Endothelial cell of umbilical vein (primary cell): Measurements from ENCODE around the gene PCGF3. TPM values are rescaled to one million over a fixed set of nuclear protein-coding genes. Genes with fewer than 3 reads are reported as not detected.

ENCODE experiments used
- BruUV-seq: library from RNA; stranded (reverse); fragments of 400-500 nt; replicated peaks from 2 replicates; lab custom pipeline; 2021; lab: Mats Ljungman, UMichigan
- CTCF ChIA-PET: fragments of 300-600, 350-600 bp; sonication (Branson Sonifier 250); formaldehyde crosslinking; loops from one replicate; lab custom pipeline; 2021; ENCODE audit warnings: antibody characterized with exemption, inconsistent platforms; lab: Charles Lee
- POLR2A ChIA-PET: fragments of 300-600, 350-600 bp; sonication (Branson Sonifier 250); formaldehyde crosslinking; loops from one replicate; lab custom pipeline; 2021; ENCODE audit warnings: antibody characterized with exemption, inconsistent platforms; lab: Charles Lee
- DNase-seq: peaks from one replicate; pipeline ENCODE4 v3.0.0-alpha.2; 2011; ENCODE audit warnings: low read depth, low spot score
- FAIRE-seq: peaks from 2 replicates; lab custom pipeline; 2011; peaks lifted over from hg19 to GRCh38; lab: Jason Lieb, UNC
- H2AFZ ChIP-seq: 2 replicates; pipeline ENCODE4 v1.6.0; 2012; ENCODE audit warnings: low read depth, low read length, control low read depth, inconsistent platforms
- H3K27ac ChIP-seq: 2 replicates; pipeline ENCODE4 v1.5.1; 2011; ENCODE audit warnings: low read depth, mild to moderate bottlenecking, control low read depth, low read length, moderate library complexity; ENCODE audit not compliant: insufficient read depth
- H3K27me3 ChIP-seq, 2 experiments: 2 replicates each; pipeline versions ENCODE4 v1.6.0 to v1.6.1; 2011; ENCODE audit warnings: low read length in 2 of 2, mixed read lengths in 1 of 2; ENCODE audit not compliant: control insufficient read depth in 2 of 2, insufficient read depth in 2 of 2
- H3K36me3 ChIP-seq, 2 experiments: 2 replicates in 1 of 2; 3 replicates in 1 of 2; pipeline ENCODE4 v1.5.1; 2011; ENCODE audit warnings: low read length in 2 of 2, mild to moderate bottlenecking in 1 of 2, moderate library complexity in 1 of 2; ENCODE audit not compliant: control insufficient read depth in 2 of 2, insufficient read depth in 2 of 2; ENCODE audit errors: extremely low read depth in 1 of 2
- H3K4me1 ChIP-seq: 3 replicates; pipeline ENCODE4 v1.5.1; 2011; ENCODE audit warnings: mild to moderate bottlenecking, low read length; ENCODE audit not compliant: control insufficient read depth, insufficient read depth; ENCODE audit errors: extremely low read depth
- H3K4me2 ChIP-seq: 2 replicates; pipeline ENCODE4 v1.6.1; 2011; ENCODE audit warnings: low read length, control low read depth, mixed read lengths; ENCODE audit not compliant: insufficient read depth
- H3K4me3 ChIP-seq, 3 experiments: fragments of 200-600 bp in 1 of 3; sonication (generic), shearing (Covaris generic) in 1 of 3; replicated peaks in 1 of 3; 2 replicates each; pipeline ENCODE4 v1.5.1; 2011 to 2016; ENCODE audit warnings: control low read depth in 3 of 3, low read length in 3 of 3, mild to moderate bottlenecking in 2 of 3, inconsistent platforms in 1 of 3, low read depth in 1 of 3, moderate library complexity in 1 of 3; ENCODE audit not compliant: insufficient read depth in 1 of 3
- H3K79me2 ChIP-seq: 2 replicates; pipeline ENCODE4 v1.6.0; 2012; ENCODE audit warnings: low read length, inconsistent platforms; ENCODE audit not compliant: control insufficient read depth, insufficient read depth
- H3K9ac ChIP-seq: replicated peaks from 2 replicates; pipeline ENCODE3; 2011; ENCODE audit warnings: low read length, control low read depth; ENCODE audit not compliant: insufficient read depth; ENCODE audit errors: extremely low read depth
- H3K9me1 ChIP-seq: replicated peaks from 3 replicates; pipeline ENCODE4 v1.6.0; 2011; ENCODE audit warnings: mild to moderate bottlenecking, low read length; ENCODE audit not compliant: control insufficient read depth, insufficient read depth; ENCODE audit errors: extremely low read depth
- H3K9me3 ChIP-seq: replicated peaks from 2 replicates; pipeline ENCODE4 v1.5.1; 2012; ENCODE audit warnings: low read length, inconsistent platforms; ENCODE audit not compliant: control insufficient read depth, insufficient read depth
- H4K20me1 ChIP-seq: replicated peaks from 2 replicates; pipeline ENCODE3; 2011; ENCODE audit warnings: mild to moderate bottlenecking, low read length; ENCODE audit not compliant: control insufficient read depth, insufficient read depth; ENCODE audit errors: extremely low read depth
- CTCF ChIP-seq, 2 donors: IDR thresholded peaks; 1 replicate in 1 of 2; 2 replicates in 1 of 2; pipeline ENCODE4 v1.5.1; 2011; ENCODE audit warnings: low read length in 2 of 2, mild to moderate bottlenecking in 2 of 2, moderate library complexity in 2 of 2, control low read depth in 1 of 2, inconsistent platforms in 1 of 2, low read depth in 1 of 2; ENCODE audit not compliant: insufficient read depth in 1 of 2; ENCODE audit errors: extremely low read depth in 1 of 2
- EZH2 ChIP-seq: IDR thresholded peaks from 2 replicates; pipeline ENCODE4 v1.6.1; 2012; ENCODE audit warnings: borderline replicate concordance, low read depth, mild to moderate bottlenecking, moderate library complexity, low read length, inconsistent platforms; ENCODE audit not compliant: severe bottlenecking
- FOS ChIP-seq: IDR thresholded peaks from 2 replicates; pipeline ENCODE4 v1.6.1; 2011; ENCODE audit warnings: mild to moderate bottlenecking, low read length, moderate library complexity, borderline replicate concordance; ENCODE audit not compliant: insufficient read depth
- GATA2 ChIP-seq: IDR thresholded peaks from 2 replicates; pipeline ENCODE4 v1.7.0; 2011; ENCODE audit warnings: low read depth, mild to moderate bottlenecking, moderate library complexity, mixed read lengths, low read length; ENCODE audit not compliant: insufficient read length, insufficient read depth
- JUN ChIP-seq: IDR thresholded peaks from 2 replicates; pipeline ENCODE4 v1.6.1; 2011; ENCODE audit warnings: borderline replicate concordance, low read depth; ENCODE audit not compliant: insufficient read length, insufficient read depth
- MAX ChIP-seq: IDR thresholded peaks from 2 replicates; pipeline ENCODE4 v1.6.1; 2011; ENCODE audit not compliant: insufficient read depth, insufficient read length
- MYC ChIP-seq: IDR thresholded peaks from one replicate; pipeline ENCODE4 v1.6.1; 2011; ENCODE audit warnings: mild to moderate bottlenecking, low read depth, low read length
- POLR2A ChIP-seq: IDR thresholded peaks from 2 replicates; pipeline ENCODE4 v1.6.1; 2012; ENCODE audit warnings: low read depth, mild to moderate bottlenecking, control low read depth, low read length
- POLR2AphosphoS5 ChIP-seq: IDR thresholded peaks from 2 replicates; pipeline ENCODE4 v1.6.1; 2012; ENCODE audit warnings: low read depth, mild to moderate bottlenecking, control low read depth, low read length, moderate library complexity; ENCODE audit not compliant: insufficient read depth
- dilution Hi-C: fragments of 300-500 bp; cut with MboI; formaldehyde crosslinking; loops from one replicate; pipeline ENCODE4 v1.15.0; 2019; ENCODE audit warnings: low sequenced_read_pairs; ENCODE audit not compliant: extremely low pct_ligation_motif_present
- intact Hi-C: fragments of 100-400 bp; cut with micrococcal nuclease; formaldehyde crosslinking; loops from one replicate; pipeline ENCODE4 v1.10.0; 2022
- polyA plus RNA-seq, 4 experiments: library from polyadenylated mRNA; depleted of rRNA in 3 of 4; stranded (reverse) in 3 of 4; unstranded in 1 of 4; fragments of >200 nt; gene quantifications; 2 replicates each; pipeline versions ENCODE4 v1.2.1 to v1.2.3, GENCODE V29; 2011 to 2012; ENCODE audit warnings: missing spikeins in 1 of 4
- total RNA-seq: library from RNA; stranded (reverse); gene quantifications from 2 replicates; pipeline ENCODE4 v1.2.3, GENCODE V29; 2021

PCGF3 gene
- total and polyA plus RNA-seq, 2 donors (not counting 3 experiments of a cell fraction or from before 2014, with no cell fraction given) = 70.2 to 91.8 TPM

- DNase-seq = no peak
- dilution Hi-C loops (no loop called here), intact Hi-C loops (no loop called here)
- no peak for TF ChIP-seq JUN
- no peak for TF ChIP-seq FOS
- TF ChIP-seq GATA2 = no peak
- no peak for TF ChIP-seq POLR2A
- no peak for TF ChIP-seq MAX
- ChIA-PET POLR2A (no interaction called here), CTCF (interaction anchor here (1.4 kb wide), 1 partner anchor 10 kb away, joined by 4 read pairs; no protein-coding TSS in a partner anchor)
- H3K79me2 ChIP-seq = peaks cover 10% of the 10 kb centered on the region
- no peaks in the 10 kb centered on the region for H4K20me1 ChIP-seq
- H3K9me1 ChIP-seq = no peaks in the 10 kb centered on the region
- no peaks in the 10 kb centered on the region for H3K27me3 ChIP-seq
- no peaks in the 10 kb centered on the region for H3K4me1 ChIP-seq
- FAIRE-seq = no peak
- peaks cover 15 to 45% of the 10 kb centered on the region in 2 experiments for H3K36me3 ChIP-seq
- no peak overlapping the region for H3K27ac ChIP-seq
- H3K4me2 ChIP-seq = no peak overlapping the region
- BruUV-seq = no TSS peak
- no peak overlapping the region for H3K4me3 ChIP-seq
- no peak overlapping the region for H3K9ac ChIP-seq
- H2AFZ ChIP-seq = no peak overlapping the region
- no peaks in the 10 kb centered on the region for H3K9me3 ChIP-seq
Observed at GRCh38 chr4:732911-733630, 27.4 kb downstream of the PCGF3 start.

GRCh38 chr4:733631-733980 is 28.0 kb downstream of the PCGF3 start:
- Histone ChIP-seq H3K27me3 (no peaks in the 10 kb centered on the region), H3K9ac (no peak overlapping the region), H3K9me1 (no peaks in the 10 kb centered on the region), H3K27ac (no peak overlapping the region), H3K36me3 (peaks cover 16 to 45% of the 10 kb centered on the region in 2 experiments), H4K20me1 (no peaks in the 10 kb centered on the region), H3K4me2 (no peak overlapping the region), H3K79me2 (peaks cover 5% of the 10 kb centered on the region), H2AFZ (no peak overlapping the region), H3K4me3 (no peak overlapping the region), H3K9me3 (no peaks in the 10 kb centered on the region), H3K4me1 (no peaks in the 10 kb centered on the region)
- BruUV-seq = no TSS peak
- no peak for FAIRE-seq
- no peak for DNase-seq
- POLR2A ChIA-PET = no interaction called here
- intact Hi-C loops (no loop called here), dilution Hi-C loops (no loop called here)
- TF ChIP-seq CTCF (IDR thresholded peaks at IDR 0.05; ENCODE audit: extremely low read depth in 1 of 2, insufficient read depth in 1 of 2, low read depth in 1 of 2, low read length in 2 of 2) (no peak), JUN (no peak), MYC (no peak), POLR2A (no peak), MAX (no peak), GATA2 (no peak), EZH2 (no peak), POLR2AphosphoS5 (no peak), FOS (no peak)
- CTCF ChIA-PET = interaction anchor here (1.4 kb wide), 1 partner anchor 10 kb away, joined by 4 read pairs; no protein-coding TSS in a partner anchor
